ENCODE results near the gene GPR39.

Gene GPR39

DNA sequence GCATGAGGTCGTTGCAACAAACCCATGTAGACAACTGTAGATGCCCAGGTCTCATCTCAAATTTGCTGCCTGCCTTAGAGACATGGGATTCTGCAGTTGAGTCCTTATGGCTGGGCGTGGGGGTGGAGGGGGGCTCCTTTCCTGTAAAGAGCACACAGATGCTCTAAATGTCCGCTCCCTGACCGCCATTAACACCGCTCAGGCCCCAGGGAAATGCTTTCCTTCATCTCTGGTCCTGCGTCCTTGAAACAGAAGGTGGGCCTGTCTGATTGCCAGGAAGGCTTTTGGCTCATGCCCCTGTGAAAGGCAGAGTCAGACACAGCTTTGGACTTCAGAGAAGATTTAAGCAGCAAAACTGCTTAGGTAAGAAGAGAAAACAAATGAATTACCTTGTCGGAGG is 25.7 kb downstream of the GPR39 start:
- DNase-seq = no peak

DNA sequence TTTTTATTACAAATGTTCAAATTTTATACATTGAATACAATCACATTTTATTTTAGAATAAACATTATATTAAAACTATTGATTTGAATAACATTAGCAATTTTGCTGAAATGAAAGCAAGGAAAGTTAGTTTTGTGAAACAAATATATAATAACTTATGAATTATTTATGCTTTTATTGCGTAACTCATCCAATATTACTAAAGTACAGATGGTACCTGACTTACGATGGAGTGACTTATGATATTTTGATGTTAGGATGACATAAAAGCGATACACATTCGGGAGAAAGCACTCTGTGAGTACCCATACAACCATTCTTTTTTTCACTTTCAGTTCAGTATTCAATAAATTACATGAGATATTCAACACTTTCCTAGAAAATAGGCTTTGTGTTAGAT is 26.5 kb downstream of the GPR39 start:
- no peak for DNase-seq

DNA sequence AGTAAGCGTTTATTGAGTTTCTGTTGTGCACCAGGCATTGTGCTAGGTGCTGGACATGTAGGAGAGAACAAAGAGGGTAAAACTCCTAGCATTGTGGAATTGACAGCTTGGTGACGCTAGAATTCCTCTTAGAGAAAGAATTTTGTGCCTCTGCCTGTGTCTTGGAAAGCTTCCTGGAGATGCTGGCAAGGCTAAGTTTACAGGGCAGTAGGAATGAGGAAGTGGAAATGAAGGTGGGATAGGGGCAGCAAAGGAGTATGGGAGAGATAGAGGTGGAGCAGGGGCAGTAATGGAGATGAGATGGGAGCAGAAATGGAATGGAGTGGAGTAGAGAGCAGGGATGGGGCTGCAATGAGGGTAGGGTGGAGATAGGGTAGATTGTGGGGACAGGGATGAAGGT is 29.8 kb downstream of the GPR39 start:
- DNase-seq = no peak

DNA sequence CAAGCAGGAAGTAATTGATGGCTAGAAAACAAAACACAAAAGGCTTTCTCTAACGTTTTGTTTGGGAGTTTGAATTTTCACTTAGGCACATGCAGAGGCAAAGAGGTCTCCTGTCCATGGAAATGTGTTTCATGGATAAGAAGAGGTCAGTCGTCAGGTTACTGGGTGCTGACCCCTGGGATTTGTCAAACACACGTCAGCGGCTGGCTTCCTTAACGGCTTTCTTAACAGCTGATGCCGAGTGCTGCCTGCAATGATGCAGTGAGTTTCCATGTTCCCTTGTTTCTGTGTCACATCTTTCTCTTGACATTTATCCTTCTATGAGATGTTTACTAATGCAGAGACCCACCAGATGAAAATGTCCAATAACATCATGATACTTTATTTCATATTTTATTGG is 31.7 kb downstream of the GPR39 start:
- DNase-seq = no peak

DNA sequence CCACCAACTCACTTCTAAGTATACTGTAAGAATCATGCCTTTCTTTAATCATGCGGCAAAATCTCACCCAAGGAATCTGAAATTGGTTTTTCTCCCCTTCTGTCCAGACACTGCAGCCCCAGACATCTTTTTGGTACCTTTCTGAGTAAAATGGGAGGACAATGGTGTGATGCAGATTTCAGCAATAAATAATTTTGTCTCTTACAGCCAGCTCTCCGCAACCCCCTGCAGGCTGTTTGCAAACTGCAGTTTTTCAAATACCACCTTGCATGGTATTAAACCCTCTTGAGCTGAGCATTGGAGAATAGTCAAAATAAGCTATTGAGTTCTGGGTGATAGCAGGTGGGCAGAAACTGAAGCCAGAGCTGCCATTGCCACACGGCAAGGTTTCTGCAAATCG is 32.2 kb downstream of the GPR39 start:
- peak in 6 of 58 donors; percentile 1 to 28 (median 3) for DNase-seq

DNA sequence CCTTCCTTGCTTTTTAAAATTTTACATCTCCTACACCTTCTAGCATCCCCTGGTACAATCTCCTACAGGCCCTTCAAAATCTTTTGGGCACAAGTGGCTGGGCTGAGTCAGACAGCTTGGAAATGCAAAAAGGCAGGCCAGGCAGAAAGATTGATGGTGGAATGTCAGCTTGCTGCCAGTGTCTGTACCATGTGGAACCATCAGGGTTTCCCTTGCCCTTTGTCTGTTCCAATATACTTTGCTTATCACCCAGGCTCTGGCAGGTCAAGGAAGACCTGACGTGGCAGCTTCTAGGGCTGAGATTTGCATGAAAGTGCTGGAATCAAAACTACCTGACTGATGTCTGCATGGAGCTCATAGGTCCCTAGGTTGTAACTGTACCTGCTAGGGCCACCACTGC is 33.3 kb downstream of the GPR39 start:
- DNase-seq = no peak

DNA sequence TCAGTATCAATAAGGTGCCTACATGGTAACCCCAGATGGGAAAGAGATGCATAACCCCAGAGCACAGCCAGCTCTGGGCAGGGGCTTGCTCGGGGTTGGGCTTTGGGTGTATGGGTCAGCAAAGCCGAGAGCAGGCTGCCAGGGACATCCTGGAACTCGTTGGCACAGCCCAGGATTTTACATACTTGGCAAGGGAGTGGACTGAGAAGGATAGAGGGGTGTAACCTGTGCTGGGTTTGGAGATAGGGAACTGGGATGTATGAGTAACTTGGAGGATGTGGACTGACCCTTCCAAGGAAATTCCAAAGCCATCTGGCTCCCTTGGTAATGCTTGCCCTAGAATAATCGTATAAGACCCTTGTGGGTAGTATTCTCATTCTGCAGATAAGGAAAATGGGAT is 44.2 kb downstream of the GPR39 start:
- DNase-seq = no peak

DNA sequence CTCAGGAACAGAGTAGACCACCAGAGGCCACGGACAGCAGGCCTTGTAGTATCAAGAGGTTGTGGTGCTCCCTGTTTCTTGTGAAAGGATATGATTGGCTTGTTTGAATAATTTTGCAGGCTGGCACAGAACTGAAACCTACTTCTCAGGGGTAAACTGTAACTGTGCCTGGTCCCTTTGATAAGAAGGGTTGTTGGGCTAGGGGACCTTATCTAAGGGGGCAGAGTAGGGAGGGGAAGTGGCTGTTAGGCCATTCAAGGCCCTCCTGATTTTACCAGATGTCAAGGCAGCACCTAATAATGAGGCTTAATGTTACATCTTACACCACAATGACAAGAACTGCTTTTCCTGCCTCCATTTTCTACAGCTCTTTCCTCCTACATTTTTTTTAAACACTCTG is 45.6 kb downstream of the GPR39 start:
- no peak for DNase-seq

DNA sequence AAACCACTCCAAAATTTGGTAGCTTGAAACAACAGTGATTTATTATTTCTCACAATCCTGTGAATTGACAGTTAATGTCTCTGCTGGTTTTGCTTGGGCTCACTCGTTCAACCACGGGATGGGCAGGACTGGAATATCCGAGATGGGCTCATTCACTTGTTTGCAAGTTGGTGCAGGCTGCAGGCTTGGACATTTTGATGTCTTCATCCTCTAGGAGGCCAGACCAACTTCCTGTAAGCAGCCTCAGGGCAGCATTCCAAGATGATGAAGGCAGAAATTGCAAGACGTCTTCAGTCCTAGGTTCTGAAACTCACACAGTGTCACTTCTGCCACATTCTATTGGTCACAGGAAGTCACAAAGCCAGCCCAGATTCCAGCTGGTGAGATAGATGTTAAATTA is 47.1 kb downstream of the GPR39 start:
- DNase-seq = no peak

DNA sequence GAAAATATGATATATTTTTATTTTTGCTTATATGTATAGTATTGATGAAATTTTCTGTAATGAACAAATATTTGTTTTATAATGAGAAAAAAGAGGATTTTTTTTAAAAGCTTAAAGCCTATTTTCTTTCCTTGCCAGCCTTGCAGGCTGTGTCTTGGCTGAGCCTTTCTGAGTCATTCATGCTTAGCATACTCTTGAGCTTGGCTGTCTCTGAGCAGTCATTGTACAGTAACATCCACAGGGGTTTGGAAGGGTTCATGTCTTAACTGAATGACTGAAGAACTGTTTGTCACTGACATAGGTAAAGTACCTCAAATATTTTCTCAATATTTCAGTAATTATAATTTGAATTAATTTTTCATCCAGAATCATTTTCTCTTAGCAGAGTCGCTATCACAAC is 49.3 kb downstream of the GPR39 start:
- no peak for DNase-seq

DNA sequence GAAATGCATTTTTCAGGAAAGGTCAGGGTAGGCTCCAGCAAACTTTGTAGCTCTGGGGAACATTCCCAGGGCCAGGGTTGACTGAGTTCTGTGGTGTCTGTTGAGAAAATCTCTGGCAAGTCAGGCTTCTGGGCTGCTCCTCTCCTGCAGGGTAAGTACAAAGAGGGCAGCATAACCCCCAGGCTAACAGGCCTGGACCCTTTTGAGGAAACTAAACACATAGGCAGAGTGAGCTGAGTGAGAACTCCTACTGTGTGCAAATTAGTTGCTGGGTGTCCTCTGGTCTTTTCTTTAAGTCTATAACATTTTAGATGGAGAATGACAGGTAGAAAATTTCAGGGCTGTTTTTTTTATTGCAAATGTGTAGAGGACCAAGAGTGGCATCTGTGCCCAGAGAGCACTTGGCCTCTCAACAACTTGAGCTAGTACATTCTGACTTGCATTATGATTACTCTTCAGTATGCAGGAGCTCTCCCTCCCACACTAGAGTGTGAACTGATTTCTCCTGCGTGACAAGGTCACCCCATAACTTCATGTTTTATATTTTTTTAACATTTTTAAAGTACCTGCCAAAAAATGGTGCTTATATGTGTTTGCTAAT is 49.9 kb downstream of the GPR39 start:
- no peak for DNase-seq

DNA sequence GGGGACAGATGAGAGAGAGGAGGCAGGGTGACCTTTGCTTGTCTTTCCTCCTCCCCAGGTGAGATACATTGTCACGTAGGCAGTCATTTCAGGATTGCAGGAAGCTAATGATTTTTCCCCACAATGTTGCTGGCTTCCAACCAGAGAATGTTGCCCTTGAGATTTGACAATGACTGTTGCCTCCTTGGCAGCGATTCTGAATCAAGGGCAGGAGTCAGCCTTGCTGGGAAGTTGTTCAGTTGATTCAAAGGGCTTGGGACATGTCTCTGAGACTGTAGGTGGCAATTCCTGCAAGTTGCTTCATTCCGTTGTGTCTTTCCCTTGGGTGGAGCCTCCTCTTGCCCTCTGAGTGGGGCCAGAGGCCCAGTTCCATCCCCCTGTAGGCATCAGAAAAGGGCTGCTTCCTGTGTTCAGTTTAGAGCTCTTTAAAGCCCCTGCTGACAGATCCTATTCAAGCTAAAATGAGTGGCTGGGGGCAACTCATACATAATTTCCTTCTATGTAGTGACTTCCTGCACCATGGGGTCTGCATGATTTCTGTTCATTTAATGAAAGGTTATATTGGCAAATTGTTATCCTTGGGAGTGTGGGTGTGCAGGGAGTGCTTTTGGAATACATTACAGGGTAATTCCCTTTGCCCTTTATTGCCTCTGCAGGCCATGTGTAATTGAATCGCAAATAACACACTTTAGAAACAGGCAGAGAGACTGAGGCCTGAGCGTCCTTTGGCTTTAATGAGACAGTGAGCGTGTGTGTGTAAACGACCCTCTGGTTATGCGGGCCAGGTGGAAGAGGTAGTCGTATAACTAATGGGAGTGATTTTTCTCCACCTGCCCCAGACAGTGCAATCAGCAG is 52.4 kb downstream of the GPR39 start:
- no peak for DNase-seq

DNA sequence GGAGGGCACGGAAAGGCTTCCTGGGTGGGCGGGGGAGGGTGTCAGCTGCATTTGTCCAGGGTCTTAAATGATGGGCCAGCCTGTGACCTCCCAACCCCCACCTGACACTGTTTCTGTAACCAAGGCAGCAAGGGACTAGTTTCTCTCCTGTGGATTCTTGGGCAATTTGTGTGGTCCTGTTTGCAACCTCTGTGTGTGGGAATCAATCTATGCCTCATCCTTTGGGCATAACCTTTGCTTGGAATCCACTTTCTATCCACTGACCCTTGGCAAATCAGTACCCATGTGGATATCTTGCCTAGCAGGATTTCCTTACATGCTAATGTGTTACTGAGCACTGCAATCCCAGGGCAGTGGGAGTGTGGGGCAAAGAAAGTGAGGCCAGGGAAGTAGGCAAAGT is 54.1 kb downstream of the GPR39 start:
- no peak for DNase-seq

DNA sequence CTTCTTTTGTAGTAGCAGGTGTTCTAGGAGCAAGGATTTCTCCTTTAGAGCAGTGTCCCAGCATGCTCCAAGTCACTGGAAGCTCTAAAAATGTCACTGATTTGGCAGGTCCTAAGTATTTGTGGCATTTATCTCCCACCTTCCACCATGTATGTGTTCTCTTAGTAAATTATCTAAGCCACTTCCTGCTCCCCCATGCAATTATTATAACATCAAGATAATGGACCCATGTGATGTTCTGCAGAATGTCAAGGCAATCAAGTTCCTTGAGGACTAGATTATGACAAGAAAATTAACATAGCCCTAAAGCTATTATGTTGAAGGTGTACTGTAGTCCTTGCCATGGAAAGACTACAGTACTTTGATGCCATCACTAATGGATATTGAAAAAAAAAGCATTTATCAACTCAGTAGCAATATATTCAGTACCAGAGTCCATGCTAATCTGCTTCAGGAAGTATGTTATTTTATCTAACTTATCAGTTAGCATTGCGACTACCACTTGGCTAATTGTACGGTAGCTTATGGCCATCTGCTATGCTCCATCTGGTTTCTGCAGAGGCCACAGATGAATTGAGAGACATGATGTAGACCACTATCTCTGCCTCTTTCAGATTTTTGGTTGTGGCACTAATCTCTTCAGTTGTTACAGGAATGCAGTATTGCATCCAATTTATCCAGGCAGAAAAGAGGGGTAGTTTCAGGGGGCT is 56.7 kb downstream of the GPR39 start:
- no peak for DNase-seq

DNA sequence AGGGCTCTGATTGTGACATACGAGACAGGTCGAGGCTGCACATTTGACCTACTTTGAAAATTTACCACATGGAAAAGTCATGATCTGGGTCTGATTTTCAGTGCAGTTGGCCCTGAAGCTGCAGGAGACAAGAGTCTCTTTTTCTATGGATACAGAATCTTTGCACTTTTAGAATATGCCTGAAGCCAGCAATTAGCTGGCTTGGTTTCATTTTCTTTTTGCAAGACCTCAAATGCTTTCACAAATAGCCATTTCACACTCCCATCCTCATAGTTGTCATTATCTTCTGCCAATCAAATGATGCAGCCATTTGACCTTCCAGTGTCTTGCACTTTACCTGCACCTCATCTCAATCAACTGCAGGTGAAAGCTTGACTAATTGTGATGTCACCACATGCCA is 59.0 kb downstream of the GPR39 start:
- no peak for DNase-seq

DNA sequence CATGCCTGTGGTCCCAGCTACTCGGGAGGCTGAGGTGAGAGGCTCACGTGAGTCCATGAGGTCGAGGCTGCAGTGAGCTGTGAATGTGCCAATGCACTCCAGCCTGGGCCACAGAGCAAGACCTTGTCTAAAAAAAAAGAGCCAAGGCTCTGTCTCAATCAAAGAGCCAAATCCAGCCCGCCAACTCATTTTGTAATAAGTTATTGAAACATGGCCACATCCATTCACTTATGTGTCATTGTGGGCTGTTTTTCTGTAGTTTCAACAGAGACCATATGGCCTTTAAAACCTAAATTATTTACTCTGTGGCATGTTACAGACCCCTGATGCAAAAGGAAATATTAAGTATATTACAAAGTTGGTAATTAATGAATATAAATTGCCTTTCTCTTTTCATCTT is 60.8 kb downstream of the GPR39 start:
- DNase-seq = no peak

DNA sequence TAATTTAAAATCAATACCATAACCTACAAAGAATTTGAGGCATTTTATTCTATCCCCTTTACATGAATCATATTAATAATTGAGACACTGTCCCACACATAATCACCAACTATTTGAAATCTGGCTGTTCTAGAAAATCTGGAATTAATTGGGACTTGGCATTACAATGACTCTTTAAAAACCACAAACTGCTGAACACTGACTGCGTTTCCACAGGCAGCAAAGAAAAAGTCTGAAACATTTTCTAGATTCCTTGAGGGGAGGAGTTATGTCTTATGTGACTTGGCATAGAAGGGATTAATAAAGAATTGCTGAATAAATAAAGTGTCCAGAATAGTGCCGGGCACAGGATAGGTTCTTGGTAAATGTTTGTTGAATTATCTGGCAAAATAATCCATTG is 61.4 kb downstream of the GPR39 start:
- DNase-seq = no peak

DNA sequence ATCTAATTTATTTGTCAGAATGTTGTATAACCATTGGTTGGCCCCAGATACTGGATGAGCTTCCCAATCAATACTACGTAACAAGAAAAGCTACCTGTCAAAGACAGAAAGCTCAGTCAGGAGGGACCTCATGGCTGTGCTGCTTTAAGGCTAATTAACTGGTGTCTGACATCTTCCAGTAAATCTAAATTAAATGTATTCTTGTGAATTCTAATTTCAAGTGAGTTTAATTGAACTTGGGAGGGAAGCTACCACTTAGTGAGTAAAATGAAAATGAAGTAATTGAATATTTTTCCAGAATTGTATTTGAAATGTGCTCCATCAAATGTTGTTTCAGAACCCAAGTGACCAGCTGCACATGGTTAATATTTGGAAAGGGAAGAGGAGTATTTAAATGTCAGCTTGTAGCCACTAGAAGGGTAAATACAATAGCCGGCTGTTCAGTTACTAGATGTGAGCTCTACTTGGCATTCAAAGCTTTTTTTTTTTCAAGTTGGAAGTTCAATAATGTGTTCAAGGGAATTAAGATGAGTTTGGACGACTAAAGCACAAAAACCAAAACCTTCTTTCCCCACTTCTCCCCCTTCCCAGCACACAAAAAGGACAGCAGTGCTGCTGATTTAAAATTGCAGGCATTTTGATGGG is 62.0 kb downstream of the GPR39 start:
- DNase-seq = no peak

DNA sequence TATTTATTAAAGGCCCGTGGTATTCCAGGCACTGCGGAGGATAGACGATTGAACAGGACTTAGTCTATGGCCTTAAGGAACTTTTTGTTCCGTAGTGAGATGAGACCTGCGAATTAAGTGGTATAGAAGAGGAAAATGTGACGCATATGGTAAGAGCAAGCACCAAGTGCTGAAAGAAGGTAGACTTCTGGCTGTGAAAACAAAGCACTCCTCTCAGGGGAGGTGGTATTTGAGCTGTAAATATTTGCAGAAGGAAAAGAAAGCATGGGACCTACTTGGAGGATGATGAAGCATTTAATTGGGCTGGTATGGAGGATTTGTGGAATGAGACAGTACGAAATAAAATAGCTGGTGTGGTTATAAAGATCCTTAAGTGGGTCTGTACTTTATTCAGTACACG is 62.5 kb downstream of the GPR39 start:
- no peak for DNase-seq

DNA sequence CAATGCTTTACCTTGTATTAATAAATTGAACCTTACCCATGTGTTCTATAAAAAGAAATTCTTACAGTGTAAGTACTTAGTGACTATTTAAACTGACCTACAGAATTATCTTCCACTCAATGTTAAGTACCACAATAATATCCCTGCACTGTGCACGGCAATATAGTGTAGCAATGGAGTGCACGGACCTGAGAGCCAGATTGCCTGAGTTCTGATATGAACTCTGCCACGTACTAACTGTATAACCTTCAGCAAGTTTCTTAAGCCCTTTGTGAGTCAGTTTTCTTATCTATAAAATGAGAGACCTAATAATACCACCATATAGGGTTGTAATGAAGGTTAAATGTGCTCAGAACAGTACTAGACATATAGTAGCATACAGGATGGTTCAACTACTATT is 66.2 kb downstream of the GPR39 start:
- DNase-seq = no peak

DNA sequence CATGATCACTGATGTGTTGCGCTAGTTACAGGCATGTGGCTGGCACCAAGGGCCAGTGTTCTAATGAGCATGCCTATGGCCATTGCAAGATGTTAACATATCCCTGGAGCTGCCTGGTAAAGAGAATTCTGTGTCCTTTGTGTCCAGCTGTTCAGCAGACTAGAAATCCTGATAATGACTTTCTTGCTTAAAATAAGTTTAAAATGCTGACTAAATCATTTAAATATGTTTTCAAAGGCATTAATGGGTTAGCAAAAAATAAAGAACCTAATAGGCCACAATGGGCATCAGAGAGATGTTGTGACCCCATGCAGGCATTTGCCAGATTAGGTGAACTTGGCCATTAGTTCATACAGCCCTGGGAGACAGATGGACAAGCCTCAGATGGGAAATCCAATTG is 67.5 kb downstream of the GPR39 start:
- DNase-seq = no peak

DNA sequence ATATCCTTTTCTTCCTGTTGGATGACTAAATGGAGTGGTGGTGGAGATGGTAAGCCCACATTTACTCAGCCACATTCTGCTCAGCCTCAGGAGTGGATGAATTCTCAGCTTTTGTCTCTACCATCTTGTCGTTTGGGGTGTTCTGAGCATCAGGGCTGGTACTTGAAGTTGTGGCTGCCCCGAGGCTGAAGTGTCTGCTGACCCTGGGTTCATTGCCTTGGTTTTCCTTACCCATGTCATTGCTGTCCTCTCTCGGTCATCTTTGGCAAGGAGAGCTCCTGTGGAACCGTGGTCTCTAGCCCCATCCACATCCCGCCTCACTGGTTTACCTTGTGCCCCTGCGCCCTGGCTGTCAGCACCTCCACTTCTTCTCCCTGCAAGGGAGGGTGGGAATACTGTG is 71.9 kb downstream of the GPR39 start:
- no peak for DNase-seq

Measured in anterior cingulate cortex (tissue), 58 donors.